Activated T-cell treated with anti-CD3 and anti-CD28 coated beads, Interleukin-2, amount 50 U/mL, for 1 hour (primary cell): ENCODE measurements around the gene UCN2.
"Not testable (repeated sequence)": the region's sequence is repeated elsewhere in the genome, so short reads cannot be mapped to it uniquely, and the experiment has no call there.

Source experiments
- DNase-seq: peaks from one replicate; pipeline ENCODE4 v3.0.0-alpha.2; 2020

UCN2 gene

DNA sequence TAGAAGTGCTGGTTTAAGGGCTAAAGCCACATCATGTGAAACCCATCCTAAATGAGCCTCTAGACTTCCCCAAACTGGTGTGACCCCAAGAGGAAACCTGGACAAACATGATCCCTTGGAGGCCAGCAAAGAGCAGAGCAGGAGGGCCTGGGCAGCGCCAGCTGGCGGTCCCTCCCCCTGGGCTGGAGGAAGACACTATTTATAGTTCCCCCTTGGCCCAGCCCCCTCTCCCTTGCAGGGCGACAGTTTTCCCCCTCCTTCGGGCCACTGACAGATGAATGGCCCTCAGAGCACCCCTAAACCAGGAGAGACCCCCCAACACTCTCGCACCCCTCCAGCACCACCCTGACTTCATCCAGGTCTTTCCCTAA lies 2.9 kb downstream of the UCN2 start:
- no peak for DNase-seq

DNA sequence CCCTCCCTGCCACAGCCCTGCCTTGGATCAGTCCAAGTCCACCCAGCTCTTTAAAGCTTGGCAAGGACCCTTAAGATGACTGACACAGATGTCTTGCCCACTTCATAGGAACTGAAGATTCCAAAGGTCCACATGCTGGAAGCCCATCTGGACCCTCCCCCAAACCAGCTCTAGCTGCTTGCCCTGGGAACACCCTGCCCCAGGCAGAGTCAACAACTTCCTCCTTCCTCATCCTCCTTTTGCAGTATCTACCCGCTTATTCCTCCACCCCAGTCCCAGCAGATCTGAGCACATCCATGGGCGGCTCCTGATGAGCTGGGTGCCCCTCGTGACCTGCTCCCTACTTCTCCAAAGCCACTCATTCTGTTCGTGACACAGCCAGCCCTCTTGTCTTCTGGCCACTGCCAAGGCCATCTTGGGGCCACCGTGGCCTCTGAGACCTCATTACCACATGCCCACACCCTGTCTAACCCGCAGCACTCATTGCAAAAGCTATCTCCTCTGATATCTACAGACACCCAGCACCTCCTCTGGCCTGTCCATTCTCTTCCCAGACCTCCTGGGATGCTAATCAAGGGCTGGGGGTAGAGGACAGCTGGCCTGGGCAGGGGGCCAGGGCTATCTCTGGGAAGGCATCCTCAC lies 5.0 kb downstream of the UCN2 start:
- DNase-seq = no peak

DNA sequence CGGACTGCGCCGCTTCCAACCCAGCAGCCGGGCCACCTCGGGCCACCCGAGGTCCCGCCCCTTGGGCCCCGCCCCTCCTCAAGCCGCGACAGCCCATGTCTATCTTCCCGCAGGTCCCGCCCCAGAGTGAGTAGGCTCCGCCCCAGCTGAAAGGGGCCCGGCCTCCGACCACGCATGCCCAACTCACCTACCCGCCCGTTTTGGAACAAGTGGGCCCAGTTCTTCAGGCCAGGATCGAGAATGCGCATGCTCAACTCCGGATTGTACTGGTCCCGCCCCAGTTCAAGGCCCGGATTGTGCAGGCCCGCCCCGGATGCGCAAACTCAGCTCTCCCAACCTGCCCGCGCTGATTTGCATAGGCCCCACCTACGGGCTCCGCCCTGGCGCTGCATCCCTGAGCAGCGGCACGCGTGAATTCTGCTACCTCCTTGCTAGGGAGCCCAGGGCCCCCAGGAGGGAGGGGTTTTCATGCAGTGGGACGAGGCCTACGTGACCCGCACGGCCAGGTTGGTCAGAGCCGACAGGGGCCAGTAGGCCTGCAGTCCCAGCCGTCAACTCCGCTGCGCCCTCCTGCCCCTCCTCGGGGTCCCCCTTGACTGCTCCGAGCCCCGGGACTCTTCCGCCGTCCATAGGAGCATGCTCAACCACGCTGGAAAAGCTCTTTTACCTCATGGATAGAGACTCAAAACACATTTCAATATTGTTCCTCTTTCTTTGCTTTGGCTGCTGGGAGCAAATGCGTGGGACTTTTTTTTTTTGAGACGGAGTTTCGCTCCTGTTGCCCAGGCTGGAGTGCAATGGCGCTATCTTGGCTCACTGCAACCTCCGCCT lies 6.6 kb downstream of the UCN2 start, which contains the start of gene PFKFB4:
Gene PFKFB4, minus strand, starts transcription at position 8 of the 831 bp plus-strand sequence. CDS start 26 bp downstream, outside the sequence.
- peak; percentile 100 for DNase-seq

DNA sequence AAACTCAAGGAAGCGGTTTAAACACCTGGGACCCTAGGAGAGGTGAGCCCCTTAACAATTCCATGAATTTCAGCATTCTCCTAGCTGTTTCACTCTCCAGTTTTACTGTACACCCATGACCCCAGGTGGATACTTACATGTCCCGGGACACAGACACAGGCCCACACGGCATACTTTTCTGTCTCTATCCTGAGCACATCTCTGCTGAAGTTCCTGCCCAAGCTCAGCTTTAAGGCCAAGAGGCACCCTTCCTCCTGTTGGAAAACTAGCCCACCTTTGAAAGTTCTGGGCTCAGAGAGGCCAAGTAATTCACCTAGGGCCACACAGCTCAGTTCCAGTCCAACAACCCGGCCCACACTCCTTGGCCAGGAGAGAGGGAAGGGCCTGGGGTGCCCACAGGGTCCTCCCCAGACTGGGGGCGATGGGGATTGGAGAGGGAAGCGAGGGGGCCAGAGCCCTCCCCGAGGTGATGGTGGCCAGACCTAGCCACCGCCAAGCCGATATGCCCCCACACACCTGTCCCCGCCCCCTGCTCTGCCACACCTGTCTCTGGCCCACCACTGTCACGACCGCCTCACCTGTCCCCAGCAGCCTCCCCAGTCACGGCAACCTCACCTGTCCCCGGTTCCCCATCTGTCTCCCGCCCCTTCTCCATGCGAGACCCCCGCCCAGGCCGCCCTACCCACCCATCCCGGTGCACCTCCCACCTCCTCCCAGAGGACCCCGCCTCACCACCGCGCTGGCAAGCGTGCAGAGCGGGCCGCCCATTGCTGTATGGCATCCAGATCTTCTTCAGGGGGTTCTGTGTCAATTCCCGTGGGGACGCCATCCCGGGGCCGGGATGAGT lies 7.4 kb downstream of the UCN2 start:
- no peak for DNase-seq

DNA sequence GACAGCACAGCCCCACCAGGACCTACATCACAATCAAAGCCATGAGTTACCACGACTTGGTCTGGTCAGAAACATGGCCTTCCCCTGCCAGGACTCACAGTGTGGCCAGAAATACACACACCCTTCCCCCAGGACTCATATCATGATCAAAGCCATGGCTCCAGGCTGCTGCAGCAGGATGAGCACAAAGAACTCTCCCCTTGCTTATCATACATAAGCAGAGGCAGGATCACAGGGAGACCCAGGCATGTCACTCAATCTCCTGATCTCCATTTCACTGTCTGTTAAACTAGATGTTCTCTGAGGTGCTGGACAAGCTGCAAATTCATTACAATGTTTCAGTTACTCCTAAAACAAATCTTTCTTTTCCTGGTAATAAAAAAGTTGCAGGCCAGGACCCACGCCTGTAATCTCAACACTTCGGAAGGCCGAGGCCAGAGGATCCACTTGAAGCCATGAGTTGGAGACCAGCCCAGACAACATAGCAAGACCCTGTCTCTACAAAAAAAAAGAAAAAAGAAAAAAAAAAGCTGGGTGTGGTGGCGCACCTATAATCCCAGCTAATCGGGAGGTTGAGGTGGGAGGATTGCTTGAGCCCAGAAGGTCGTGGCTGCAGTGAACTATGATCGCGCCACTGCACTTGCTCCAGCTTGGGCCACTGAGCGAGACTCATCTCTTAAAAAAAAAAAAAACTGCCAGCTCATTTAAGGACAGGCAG lies 8.2 kb downstream of the UCN2 start:
- DNase-seq = no peak

DNA sequence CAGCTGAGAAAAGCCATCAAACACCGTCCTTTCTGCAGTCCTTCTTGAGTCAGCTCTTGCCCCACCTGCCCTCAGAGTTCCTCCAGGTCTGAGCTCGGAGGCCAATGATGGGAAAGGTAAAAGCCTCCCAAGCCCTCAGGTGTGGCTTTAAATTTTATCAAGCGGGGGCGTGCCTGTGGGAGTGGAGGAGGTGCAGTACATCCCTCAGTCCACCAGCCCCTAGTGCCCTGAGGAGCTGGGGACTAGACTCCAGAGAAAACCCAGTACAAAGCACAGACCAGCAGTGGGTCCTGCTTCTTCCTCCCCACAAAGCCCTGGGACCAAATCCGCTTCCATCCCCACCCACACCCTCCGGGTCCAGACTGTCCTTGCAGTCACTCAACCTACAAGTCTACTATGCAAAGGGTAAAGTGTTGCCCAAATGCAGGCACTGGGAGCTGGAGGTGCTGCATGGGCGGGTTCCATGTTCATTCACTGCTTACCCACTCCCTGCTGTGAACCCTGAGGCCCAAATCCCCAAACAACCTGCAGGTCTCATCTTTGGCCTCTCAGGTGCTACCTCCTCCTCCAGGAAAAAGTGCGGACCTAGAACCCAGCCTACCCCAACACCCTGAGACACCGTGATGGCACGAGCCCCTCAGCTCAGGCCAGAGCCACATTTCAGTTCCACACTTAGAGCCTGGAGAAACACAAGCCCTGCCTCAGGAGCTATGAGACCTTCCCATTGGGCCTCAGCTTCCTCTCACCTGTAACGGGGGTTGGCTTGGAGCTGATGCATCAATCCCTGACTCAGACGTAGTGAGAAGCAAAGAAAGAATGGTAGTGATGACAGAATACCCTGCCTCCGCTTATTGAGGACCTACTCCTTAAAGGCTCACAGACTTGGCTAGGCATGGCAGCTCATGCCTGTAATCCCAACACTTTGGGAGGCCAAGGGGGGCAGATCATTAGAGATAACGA lies 9.4 kb downstream of the UCN2 start:
- no peak for DNase-seq

DNA sequence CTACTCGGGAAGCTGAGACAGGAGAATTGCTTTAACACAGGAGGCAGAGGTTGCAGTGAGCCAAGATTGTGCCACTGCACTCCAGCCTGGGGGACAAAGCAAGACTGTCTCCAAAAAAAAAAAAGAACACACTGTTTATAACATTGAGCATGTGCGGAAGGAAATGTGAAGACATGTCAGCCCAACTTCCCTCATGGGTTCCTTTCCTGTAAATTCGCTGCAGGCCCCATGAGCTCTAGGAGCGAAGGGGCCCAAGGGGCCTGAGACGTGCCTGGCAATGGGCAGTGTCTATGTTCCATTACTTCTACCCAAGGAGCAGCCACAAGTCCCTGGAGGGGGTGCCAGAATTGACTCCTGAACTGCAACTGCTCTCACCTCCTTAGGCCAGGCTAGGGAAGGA lies 10.2 kb downstream of the UCN2 start:
- DNase-seq = no peak

DNA sequence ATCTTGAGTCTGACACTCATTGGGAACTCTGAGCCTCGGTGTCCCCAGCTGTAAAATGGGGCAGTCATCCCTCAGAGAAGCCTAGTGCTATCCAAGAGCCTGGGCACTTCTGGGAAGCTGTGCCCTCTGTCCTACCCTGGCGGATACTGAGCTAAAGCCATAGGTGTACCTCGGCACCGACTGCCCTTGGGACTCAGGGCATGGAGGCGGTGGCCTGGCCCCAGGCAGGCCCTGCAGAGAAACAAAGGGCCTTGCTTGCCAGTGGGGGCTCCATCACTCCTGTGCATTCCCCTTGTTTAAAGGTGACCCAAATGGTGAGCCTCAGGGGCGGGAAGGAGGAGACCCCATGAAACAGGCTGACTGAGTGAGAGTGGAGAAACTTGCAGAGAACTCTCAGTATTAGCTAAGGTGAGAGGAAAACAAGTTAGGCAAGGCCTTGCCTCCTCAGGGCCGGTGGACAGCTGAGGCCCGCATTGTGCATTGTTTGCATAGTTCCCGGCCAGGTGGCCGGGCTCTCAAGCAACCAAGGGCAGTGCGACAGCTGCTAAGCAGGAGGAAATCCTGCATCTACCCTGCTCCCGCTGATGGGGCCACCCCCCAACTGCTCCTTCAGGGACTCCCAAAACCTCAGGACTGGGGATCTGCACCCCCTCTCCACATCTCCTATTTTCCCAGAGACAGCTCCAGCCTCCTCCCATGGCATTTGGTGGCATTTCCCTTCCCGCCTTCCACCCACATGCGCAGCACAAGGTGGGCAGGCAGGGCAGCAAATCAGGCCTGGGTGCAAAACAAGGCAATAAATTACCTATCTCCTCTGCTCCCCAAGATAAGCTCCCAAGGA lies 11.2 kb downstream of the UCN2 start:
- DNase-seq = no peak

DNA sequence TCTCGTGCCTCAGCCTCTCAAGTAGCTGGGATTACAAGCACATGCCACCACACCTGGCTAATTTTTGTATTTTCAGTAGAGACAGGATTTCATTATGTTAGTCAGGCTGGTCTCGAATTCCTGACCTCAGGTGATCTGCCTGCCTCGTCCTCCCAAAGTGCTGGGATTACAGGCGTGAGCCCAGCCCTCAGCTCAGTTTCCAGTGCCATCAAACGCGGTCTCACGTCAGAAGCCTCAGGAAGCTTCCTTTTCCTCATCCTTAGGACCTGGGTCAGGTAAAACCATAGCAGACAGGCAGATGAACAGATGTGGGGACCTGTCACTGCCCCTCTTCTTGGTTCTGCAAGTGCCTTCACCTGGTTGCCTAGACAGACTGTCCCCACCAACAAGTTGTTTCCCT lies 11.9 kb downstream of the UCN2 start:
- not testable (repeated sequence) for DNase-seq

DNA sequence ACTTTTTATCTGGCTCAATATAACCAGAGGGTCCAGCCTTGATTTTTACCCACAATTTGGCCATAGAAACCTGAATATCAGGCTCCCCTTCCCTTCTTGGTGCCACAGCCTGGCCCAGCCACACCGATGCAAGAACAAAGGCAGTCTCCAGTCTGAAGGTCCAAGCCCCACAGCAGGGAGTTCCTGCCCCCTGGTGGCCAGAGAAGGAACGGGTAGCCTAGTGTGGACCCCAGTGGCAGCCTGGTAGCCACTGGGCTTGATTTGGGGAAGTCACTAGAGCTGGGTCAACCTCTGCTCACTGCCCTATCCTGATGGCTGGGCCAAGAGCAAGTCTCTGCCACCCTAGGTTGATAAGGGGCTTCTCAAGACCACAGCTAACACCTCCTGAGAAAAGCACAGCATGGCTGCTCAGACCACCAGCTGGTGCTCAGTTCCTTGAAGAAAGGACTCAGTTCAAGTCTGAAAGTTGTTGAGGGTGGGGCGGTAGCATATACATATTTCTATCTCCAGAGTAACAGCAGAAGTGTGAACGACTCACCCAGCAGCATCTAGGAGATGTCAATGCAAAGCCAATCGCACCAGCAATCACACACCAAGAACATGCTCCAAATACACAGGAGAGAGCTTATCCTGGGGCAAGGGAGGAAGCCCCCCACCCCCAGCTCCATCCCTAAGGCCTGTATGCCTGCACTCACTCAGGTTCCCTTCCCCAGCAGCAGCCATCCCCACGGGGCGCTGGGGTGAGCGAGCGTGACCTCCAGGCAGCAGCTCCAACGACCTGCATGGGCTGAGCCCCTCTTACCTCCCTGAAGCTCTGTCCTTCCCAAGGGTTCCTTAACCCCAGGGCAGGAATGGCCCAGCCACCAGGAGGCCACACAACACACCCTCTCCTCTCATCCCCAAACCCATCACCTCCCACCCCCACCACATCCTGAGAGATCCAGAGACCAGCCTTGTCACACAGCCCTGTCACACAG lies 14.6 kb downstream of the UCN2 start:
- peak; percentile 86 for DNase-seq

DNA sequence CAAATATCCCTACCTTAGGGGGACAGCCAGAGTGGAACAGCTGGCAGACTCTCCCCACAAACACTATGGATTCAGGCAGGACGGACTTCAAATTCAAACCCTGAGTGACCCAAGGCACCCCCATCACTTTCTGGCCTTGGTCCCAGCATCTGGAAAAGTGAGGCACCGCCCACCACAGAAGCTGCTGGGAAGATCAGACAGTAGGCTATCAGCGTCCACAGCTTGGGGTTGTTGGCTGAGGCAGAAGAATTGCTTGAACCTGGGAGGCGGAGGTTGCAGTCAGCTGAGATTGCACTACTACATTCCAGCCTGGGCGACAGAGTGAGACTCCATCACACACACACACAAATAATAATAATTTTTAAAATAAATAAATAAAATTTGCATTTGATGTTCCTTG lies 15.5 kb downstream of the UCN2 start:
- DNase-seq = no peak

DNA sequence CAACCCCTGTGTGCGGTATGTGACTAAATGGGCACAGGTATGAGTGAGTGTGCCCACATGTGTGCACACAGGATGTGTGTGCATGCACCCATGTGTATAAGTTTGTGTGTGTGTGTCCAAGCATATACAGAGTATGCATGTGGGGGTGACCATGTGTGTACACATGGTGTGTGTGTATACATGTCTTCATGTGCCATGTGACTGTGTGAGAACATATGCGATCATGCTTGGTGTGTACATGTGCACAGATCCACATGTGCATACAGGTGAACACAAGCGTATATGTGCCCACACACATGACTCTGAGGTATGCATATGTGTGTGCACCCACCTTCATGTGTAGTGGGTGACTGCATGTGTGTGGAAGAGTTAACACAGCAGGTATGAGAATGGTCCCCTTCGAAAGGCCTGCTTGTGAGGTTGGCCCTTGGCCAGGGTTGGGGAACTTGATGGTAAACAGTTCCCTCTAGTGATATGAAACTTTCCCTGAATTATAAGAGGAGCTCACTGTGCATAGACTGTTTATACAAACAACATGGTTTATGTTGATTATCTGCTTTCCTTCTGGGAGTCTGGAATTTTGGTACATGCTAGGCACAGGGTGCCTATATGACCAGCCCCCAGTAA lies 17.3 kb downstream of the UCN2 start:
- DNase-seq = no peak

DNA sequence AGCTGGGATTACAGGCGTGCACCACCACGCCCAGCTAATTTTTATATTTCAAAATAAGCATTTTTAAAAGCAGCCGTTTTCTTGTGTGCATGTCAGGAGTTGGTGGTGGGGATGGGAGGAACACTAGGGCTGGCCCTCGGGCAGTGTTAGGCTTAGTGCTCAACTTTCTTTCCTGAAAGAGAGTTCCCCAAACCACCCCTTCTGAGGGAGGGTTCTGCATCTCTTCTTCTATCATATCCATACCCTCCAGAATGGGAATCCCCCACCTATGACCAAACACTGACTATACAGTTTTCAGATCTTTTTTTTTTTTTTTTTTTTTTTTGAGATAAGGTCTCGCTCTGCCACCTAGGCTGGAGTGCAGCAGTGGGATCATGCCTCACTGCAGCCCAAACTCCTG lies 19.4 kb downstream of the UCN2 start:
- no peak for DNase-seq

DNA sequence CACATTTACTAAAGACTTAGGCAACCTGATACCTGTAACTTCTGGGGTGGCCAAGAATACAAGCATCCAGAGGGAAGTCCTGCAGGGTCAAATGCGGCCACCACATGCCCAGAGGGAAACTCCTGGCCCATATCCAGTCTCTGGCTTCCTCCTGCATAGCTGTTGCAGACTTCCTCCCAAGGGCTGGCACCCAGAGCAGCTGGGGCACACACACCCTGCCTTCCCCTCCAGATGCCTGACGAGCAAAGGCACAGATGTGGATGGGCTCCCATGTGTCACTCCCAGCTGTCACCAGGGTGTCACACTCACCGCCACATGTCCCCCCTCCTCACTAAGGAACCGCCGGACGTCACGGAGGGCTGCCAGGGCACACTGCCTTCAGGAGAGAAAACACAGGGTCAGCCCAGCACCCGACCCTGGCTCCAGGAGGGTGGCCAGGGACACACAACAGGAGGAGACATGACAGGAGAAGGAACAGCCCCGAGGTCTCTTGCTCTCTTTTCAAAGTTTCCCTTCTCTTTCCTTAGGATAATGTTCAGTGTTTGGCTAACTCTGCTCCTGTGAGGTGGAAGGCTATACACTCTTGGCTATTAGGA lies 20.2 kb downstream of the UCN2 start:
- no peak for DNase-seq

DNA sequence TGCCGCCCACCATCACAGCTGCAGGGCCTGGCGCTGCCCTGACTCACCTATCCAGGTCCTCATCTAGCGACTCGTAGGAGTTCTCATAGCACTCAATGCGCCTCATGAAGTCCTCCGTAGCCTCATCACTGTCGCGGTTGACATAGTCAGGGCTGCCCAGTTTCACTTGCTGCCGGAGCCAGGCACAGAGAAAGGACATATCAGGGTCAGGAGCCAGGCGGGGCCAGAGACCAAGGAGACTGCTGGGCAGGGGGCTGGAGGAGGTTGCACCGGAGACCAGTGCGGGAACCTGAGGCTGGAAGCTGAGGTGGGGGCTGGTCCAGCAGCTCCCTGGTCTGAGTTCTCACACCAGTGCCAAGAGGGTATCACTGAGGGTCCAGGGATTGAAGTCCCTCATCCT lies 25.1 kb downstream of the UCN2 start:
- DNase-seq = no peak

DNA sequence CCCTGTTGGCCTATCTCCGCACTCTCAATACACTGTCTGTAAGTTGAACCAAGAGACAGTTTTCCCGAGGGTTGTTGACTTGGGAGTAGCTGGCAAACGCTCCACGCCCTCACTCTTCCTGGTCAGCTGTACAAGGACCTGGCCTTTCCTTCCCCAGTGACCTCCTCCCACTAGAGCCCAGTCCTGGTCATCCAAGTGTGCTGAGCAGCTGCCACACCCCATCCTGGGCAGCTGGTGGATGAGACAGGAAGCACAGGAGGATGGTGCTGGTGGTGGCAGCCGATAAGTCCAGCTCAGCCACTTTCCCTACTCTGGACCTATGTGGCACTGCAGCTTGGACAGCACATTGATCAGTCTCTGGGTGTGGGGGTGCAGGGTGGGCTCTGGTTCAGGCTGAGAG lies 26.8 kb downstream of the UCN2 start:
- no peak for DNase-seq

DNA sequence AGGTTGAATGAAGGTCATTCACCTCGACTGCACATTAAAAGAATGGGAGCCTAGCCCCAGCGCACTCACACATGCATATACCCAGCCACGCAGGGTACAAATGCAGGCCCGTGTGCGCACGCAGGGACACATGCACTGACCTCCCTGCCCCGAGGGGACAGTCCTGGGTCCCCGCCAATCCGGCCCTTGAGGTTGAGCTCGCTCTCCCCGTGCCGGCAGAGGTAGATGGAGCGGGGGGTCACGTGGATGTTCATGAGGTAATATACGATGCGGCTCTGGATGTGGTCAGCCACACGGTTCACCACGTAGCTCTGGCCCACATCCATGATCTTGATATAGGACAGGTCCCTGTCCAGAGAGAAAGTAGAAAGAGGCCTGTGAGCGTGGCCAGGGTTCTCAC lies 27.5 kb downstream of the UCN2 start:
- no peak for DNase-seq

DNA sequence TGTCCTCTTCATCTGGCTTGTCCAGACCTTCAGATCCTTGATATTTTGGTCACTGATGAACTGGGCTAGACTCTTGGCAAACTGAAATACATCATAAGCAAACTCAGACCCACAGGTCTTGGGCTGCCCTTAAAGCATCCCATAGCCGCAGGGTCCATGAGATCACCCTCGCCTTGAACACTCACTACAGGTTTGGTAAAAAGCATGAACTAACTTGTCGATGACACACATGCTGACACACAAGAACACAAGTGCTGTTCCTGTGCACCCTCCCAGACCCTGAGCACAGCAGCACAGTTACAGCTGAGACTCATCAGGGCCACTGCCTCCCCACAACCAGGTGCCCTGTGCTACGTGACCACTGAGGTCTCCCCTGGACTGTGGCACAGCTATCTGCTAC lies 28.0 kb downstream of the UCN2 start:
- no peak for DNase-seq

DNA sequence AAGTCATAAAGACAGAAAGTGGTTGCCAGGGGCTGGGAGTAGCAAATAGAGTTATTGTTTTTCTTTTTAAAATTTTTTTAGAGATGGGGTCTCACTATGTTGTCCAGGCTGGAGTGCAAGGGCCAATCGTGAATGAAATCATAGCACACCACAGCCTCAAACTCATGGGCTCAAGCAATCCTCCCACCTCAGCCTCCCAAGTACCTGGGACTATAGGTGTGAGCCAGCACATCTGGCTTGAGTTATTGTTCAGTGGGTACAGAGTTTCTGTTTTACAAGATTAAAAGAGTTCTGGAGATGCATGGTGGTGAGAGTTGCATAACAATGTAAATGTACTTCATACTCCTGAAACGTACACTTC lies 30.6 kb downstream of the UCN2 start:
- DNase-seq = no peak
